Measurements from ENCODE around the gene VWC2L.

DNA sequence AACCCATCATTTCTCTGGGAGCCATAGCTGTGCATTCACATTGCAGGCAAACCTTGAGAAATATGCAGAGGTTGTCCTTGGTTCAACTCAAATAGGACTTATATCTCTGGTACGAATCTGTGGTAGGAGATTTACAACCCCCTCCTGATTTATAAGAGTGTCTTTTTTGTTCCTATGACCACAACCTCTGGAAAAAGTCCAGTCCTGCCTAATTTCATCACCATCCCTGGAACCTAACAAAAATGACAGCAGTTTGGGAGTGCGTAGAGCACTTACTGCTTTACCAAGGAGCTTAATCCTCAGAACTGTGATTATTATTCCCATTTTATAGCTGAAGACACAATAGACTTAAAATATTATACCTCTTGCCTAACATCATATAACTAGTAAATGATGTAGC is 66.5 kb downstream of the VWC2L start:
- TF ChIP-seq, protein P1, sequence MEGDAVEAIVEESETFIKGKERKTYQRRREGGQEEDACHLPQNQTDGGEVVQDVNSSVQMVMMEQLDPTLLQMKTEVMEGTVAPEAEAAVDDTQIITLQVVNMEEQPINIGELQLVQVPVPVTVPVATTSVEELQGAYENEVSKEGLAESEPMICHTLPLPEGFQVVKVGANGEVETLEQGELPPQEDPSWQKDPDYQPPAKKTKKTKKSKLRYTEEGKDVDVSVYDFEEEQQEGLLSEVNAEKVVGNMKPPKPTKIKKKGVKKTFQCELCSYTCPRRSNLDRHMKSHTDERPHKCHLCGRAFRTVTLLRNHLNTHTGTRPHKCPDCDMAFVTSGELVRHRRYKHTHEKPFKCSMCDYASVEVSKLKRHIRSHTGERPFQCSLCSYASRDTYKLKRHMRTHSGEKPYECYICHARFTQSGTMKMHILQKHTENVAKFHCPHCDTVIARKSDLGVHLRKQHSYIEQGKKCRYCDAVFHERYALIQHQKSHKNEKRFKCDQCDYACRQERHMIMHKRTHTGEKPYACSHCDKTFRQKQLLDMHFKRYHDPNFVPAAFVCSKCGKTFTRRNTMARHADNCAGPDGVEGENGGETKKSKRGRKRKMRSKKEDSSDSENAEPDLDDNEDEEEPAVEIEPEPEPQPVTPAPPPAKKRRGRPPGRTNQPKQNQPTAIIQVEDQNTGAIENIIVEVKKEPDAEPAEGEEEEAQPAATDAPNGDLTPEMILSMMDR (IDR thresholded peaks at IDR 0.05) = no peak
- no peak for TF ChIP-seq POLR2AphosphoS5 (IDR thresholded peaks at IDR 0.05)

All from transverse colon (tissue), 4 donors.